GM21381 (cell line): ENCODE data around the gene OBSCN.

Source experiments
- ATAC-seq: cut with Tn5 transposase; IDR thresholded peaks from one replicate; pipeline ENCODE4 v1.9.1; 2021; ENCODE audit warnings: mild to moderate bottlenecking, moderate library complexity; ENCODE audit not compliant: unreplicated experiment

Gene OBSCN

GRCh38 chr1:228275430-228276173, 67.8 kb downstream of the OBSCN start:
- ATAC-seq: peak; percentile 84

- ATAC-seq: peak; percentile 6
Observed at GRCh38 chr1:228276174-228276831, 68.5 kb downstream of the OBSCN start.

DNA sequence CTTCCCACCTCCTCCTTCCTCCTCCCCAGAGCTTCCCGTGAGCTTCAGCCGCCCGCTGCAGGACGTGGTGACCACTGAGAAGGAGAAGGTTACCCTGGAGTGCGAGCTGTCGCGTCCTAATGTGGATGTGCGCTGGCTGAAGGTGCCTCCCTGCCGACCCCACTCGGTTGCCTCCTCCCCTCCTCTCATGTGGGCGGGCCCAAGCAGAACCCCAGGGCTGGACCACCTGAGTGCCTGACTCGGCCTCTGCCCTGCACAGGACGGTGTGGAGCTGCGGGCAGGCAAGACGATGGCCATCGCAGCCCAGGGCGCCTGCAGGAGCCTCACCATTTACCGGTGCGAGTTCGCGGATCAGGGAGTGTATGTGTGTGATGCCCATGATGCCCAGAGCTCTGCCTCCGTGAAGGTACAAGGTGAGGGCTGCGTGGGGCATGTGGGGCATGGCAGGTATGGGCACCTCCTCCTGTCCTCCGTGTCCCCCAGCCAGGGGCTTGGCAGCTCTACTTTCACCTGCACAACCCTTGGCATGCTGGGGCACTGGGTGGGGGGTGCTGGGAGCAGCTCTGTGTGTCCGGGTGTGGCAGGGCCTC, 69.2 kb downstream of the OBSCN start:
- ATAC-seq: no peak

DNA sequence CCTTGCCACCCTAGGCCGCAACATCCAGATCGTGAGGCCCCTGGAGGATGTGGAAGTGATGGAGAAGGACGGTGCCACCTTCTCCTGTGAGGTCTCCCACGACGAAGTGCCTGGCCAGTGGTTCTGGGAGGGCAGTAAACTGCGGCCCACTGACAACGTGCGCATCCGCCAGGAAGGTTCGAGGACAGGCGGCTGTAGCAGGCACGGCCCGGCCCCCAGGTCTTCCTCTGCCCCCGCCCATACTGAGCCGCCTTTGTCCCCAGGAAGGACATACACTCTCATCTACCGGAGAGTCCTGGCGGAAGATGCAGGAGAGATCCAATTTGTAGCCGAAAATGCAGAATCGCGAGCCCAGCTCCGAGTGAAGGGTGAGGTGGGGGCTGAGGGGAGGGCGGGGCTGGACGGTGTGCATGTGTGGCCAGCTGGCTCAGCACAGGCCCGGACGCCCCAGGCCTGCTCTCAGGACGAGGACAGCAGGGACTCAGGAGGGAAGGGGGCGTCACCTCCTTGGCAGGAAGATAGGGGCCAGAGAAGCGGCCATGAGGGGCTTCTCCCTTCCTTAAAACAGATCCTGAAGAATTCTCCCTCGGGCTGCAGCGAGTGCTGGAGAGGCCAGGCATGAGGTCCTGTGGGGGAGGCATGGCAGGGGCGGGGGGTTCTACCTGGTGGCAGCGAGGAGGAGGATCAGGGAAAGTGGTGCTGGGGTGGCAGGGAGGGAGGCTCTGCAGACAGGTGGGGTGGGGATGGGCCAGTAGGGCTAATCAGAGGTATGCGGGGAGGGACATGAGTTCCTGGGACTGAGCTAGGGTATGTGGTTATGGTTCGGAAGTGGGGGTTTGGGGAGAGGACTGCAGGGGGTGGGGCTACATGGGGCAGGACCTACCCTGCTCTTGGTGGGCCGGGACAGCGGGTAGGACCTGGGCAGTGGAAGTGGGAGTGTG, 69.9 kb downstream of the OBSCN start:
- ATAC-seq: no peak

DNA sequence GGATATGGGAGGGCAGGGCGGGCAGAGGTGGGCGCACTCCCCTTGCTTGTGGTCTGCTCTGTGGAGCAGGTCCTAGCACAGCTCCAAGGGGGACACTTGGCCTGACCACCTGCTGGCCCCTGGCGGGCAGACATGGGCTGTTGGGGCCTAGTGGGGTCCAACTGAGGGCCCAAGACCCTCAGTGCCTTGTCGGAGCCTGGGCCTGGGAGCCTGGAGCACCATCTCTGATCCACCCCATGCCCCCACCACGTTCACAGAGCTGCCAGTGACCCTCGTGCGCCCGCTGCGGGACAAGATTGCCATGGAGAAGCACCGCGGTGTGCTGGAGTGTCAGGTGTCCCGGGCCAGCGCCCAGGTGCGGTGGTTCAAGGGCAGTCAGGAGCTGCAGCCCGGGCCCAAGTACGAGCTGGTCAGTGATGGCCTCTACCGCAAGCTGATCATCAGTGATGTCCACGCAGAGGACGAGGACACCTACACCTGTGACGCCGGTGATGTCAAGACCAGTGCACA, 70.6 kb downstream of the OBSCN start:
- ATAC-seq: no peak

GRCh38 chr1:228279011-228279721, 71.3 kb downstream of the OBSCN start:
- ATAC-seq: no peak

DNA sequence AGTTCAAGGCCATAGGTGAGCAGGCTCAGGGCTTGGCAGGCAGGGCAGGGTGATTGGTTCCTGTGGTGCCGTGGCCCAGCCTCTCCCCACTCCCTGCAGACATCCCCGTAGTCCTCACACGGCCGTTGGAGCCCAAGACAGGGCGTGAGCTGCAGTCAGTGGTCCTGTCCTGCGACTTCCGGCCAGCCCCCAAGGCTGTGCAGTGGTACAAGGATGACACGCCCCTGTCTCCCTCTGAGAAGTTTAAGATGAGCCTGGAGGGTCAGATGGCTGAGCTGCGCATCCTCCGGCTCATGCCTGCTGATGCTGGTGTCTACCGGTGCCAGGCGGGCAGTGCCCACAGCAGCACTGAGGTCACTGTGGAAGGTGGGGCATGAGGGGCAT, 71.9 kb downstream of the OBSCN start:
- no peak for ATAC-seq

- ATAC-seq: no peak
Observed at GRCh38 chr1:228280106-228280901, 72.5 kb downstream of the OBSCN start.

GRCh38 chr1:228280961-228281591, 73.2 kb downstream of the OBSCN start:
- no peak for ATAC-seq

GRCh38 chr1:228281631-228282328, 73.9 kb downstream of the OBSCN start:
- no peak for ATAC-seq

- no peak for ATAC-seq
Observed at GRCh38 chr1:228282329-228283042, 74.6 kb downstream of the OBSCN start.

DNA sequence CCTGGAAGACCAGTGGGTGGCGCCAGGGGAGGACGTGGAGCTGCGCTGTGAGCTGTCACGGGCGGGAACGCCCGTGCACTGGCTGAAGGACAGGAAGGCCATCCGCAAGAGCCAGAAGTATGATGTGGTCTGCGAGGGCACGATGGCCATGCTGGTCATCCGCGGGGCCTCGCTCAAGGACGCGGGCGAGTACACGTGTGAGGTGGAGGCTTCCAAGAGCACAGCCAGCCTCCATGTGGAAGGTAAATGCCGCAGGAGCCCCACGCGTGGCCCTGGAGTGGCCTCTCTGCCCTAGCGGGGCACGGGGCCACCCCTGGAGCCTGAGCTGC, 75.2 kb downstream of the OBSCN start:
- no peak for ATAC-seq

- no peak for ATAC-seq
Observed at GRCh38 chr1:228283476-228284147, 75.8 kb downstream of the OBSCN start.

DNA sequence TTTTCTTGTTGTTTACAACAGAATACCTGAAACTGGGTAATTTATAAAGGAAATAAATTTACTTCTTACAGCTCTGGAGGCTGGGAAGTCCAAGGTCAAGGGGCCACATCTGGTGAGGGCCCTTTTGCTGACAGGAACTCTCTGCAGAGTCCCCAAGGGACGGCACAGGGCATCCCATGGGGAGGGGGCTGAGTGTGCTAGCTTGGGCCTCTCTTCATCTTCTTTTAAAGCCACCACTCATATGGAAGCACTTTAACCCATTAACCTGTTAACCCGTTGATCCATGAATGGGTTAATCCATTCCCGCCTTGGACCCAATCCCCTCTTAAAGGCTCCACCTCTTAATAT, 76.3 kb downstream of the OBSCN start:
- ATAC-seq: no peak

DNA sequence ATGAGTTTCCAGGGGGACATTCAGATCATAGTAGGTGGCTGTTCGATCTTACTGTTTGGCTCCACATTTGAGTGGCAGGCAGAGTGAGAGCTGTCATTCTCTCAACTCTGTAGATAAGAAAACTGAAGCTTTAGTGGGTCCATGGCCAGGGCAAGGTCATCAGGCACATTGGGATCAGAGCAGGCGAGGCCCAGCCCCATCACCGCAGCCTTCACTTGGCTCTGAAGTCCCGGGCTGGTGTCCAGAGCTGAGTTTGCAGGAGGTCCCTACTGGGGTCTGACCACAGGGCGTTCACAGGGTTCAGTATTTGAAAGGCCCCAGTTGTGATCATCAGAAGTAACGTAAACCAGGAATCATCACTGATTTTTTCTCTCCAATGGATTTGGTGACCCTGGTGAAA, 76.7 kb downstream of the OBSCN start:
- no peak for ATAC-seq

- ATAC-seq: no peak
Observed at GRCh38 chr1:228285661-228286504, 78.0 kb downstream of the OBSCN start.
